RPMI7951 (cell line): ENCODE results near the gene ANKRD33B. TPM values are rescaled to one million over a fixed set of nuclear protein-coding genes. Genes with fewer than 3 reads are reported as not detected.
A peak's percentile ranks its signal among the peaks of the same experiment; 100 is the strongest.
"Not testable (repeated sequence)": the region's sequence is repeated elsewhere in the genome, so short reads cannot be mapped to it uniquely, and the experiment has no call there.

Experiments used
- DNase-seq: peaks from one replicate; pipeline ENCODE4 v3.0.0-alpha.2; 2012; ENCODE audit warnings: low read depth
- total RNA-seq: library from RNA; depleted of rRNA; stranded (reverse); fragments of >200 nt; shearing (Covaris generic); gene quantifications from 2 replicates; pipeline ENCODE4 v1.2.3, GENCODE V29; 2014

The ANKRD33B gene
- total RNA-seq, 1 experiment from 2014 or later = 0.36 TPM

- DNase-seq = no peak
Measured at GRCh38 chr5:10617103-10617502, 53.2 kb downstream of the ANKRD33B start.

- DNase-seq = no peak
Measured at GRCh38 chr5:10618311-10618710, 54.4 kb downstream of the ANKRD33B start.

GRCh38 chr5:10619649-10620048 lies 55.8 kb downstream of the ANKRD33B start:
- DNase-seq = no peak

- no peak for DNase-seq
Measured at GRCh38 chr5:10620346-10620745, 56.5 kb downstream of the ANKRD33B start.

GRCh38 chr5:10621832-10622231 lies 58.0 kb downstream of the ANKRD33B start:
- DNase-seq = no peak

- no peak for DNase-seq
Measured at GRCh38 chr5:10622810-10623209, 58.9 kb downstream of the ANKRD33B start.

GRCh38 chr5:10623305-10623910 lies 59.5 kb downstream of the ANKRD33B start:
- no peak for DNase-seq

GRCh38 chr5:10624206-10624605 lies 60.3 kb downstream of the ANKRD33B start:
- no peak for DNase-seq

GRCh38 chr5:10624679-10625078 lies 60.8 kb downstream of the ANKRD33B start:
- DNase-seq = no peak

- no peak for DNase-seq
Measured at GRCh38 chr5:10625700-10626472, 62.0 kb downstream of the ANKRD33B start.

GRCh38 chr5:10626473-10627013 lies 62.7 kb downstream of the ANKRD33B start:
- DNase-seq = no peak

GRCh38 chr5:10627160-10627701 lies 63.4 kb downstream of the ANKRD33B start:
- DNase-seq = no peak

GRCh38 chr5:10628601-10629000 lies 64.7 kb downstream of the ANKRD33B start:
- no peak for DNase-seq

GRCh38 chr5:10629682-10630081 lies 65.8 kb downstream of the ANKRD33B start:
- DNase-seq = no peak

GRCh38 chr5:10630126-10630525 lies 66.3 kb downstream of the ANKRD33B start:
- DNase-seq = no peak

GRCh38 chr5:10630744-10631143 lies 66.9 kb downstream of the ANKRD33B start:
- DNase-seq = not testable (repeated sequence)

GRCh38 chr5:10631316-10631996 lies 67.6 kb downstream of the ANKRD33B start:
- DNase-seq = no peak

- peak; percentile 71 for DNase-seq
Measured at GRCh38 chr5:10632110-10632761, 68.4 kb downstream of the ANKRD33B start.

- no peak for DNase-seq
Measured at GRCh38 chr5:10633271-10634049, 69.6 kb downstream of the ANKRD33B start.

- no peak for DNase-seq
Measured at GRCh38 chr5:10634050-10634449, 70.2 kb downstream of the ANKRD33B start.

GRCh38 chr5:10634562-10634961 lies 70.7 kb downstream of the ANKRD33B start:
- DNase-seq = no peak
